ENCODE measurements around the gene CERS1.

- TF ChIP-seq CTCF (IDR thresholded peaks at IDR 0.05), result no peak
- no peak for TF ChIP-seq POLR2A (IDR thresholded peaks at IDR 0.05)
Measured at GRCh38 chr19:18869023-18869618, 26.8 kb downstream of the CERS1 start.

Data from testis (tissue), 2 donors.